Measurements from ENCODE around the gene SLC7A1. TPM values are rescaled to one million over a fixed set of nuclear protein-coding genes. Genes with fewer than 3 reads are reported as not detected.

SLC7A1 gene
- total and polyA plus RNA-seq, 7 donors = 2.4 to 25.6 (median 15.0) TPM

DNA sequence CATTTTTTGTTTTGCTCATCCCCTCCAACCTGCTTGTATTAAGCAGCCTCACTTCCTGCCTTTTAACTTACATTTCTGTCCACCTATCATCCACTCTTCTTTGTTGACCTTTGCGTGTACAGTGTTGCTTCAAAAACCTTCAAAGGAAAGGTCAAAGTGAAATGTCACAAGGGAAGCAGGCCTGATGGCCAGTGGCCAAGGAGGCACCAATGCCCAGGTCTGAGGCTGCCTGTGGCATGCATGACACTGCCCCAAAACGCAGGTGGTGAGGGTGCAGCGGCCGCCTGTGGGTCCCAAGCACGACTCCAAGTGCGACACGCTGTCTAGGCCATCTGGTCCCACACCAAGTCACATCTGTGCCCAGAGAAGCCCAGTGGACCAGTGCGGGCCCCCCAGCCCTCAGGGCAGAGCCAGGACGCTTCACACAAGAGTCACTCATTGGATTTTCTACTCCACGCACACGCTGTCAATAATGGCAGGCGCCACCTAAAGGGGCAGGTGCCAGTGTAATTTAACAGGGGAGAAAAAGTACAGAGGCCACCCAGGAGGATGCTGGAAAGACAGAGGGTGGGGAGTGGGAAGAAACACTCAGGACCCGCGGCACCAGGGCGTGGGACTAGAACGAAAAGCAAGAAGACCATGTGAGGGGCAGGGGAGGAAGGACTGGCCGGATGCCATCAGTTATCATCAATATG lies 23.5 kb downstream of the SLC7A1 start:
- H3K4me3 ChIP-seq = no peak overlapping the region
- no peaks in the 10 kb centered on the region for H3K36me3 ChIP-seq
- no peaks in the 10 kb centered on the region for H3K9me3 ChIP-seq
- no peak overlapping the region for H3K27ac ChIP-seq
- intact Hi-C loops (cut with DNase I) = no loop called here
- no peak for TF ChIP-seq POLR2A (IDR thresholded peaks at IDR 0.05)
- TF ChIP-seq CTCF (IDR thresholded peaks at IDR 0.05) = no peak
- TF ChIP-seq POLR2AphosphoS5 (IDR thresholded peaks at IDR 0.05) = no peak
- TF ChIP-seq EP300 (IDR thresholded peaks at IDR 0.05) = no peak
- WGBS, 2 donors = 80 to 94% methylated on average over 17 of the region's 17 CpGs
- no peaks in the 10 kb centered on the region for H3K27me3 ChIP-seq
- peaks cover 0 to 47% (median 34%) of the 10 kb centered on the region in 4 donors for H3K4me1 ChIP-seq
- no peak for DNase-seq

GRCh38 chr13:29570051-29570654 lies 25.3 kb downstream of the SLC7A1 start:
- Histone ChIP-seq H3K9me3 (no peaks in the 10 kb centered on the region), H3K4me3 (no peak overlapping the region), H3K36me3 (no peaks in the 10 kb centered on the region), H3K4me1 (peaks cover 0 to 46% (median 30%) of the 10 kb centered on the region in 4 donors), H3K27me3 (no peaks in the 10 kb centered on the region), H3K27ac (no peak overlapping the region)
- intact Hi-C loops (cut with DNase I) = no loop called here
- WGBS, 2 donors = 75 to 92% methylated on average over 15 of the region's 15 CpGs
- no peak for DNase-seq
- no peak for TF ChIP-seq POLR2A (IDR thresholded peaks at IDR 0.05)
- TF ChIP-seq CTCF (IDR thresholded peaks at IDR 0.05) = no peak
- TF ChIP-seq EP300 (IDR thresholded peaks at IDR 0.05) = no peak
- no peak for TF ChIP-seq POLR2AphosphoS5 (IDR thresholded peaks at IDR 0.05)

GRCh38 chr13:29569253-29570050 lies 26.0 kb downstream of the SLC7A1 start:
- DNase-seq = no peak
- Histone ChIP-seq H3K9me3 (no peaks in the 10 kb centered on the region), H3K27ac (no peak overlapping the region), H3K36me3 (no peaks in the 10 kb centered on the region), H3K27me3 (no peaks in the 10 kb centered on the region), H3K4me1 (peaks cover 0 to 51% (median 29%) of the 10 kb centered on the region in 4 donors), H3K4me3 (no peak overlapping the region)
- no peak for TF ChIP-seq CTCF (IDR thresholded peaks at IDR 0.05)
- no peak for TF ChIP-seq POLR2A (IDR thresholded peaks at IDR 0.05)
- no peak for TF ChIP-seq EP300 (IDR thresholded peaks at IDR 0.05)
- no peak for TF ChIP-seq POLR2AphosphoS5 (IDR thresholded peaks at IDR 0.05)
- intact Hi-C loops (cut with DNase I) = no loop called here
- 38 to 72% methylated on average over 8 of the region's 8 CpGs for WGBS, 2 donors

GRCh38 chr13:29568731-29569130 lies 26.8 kb downstream of the SLC7A1 start:
- no peaks in the 10 kb centered on the region for H3K36me3 ChIP-seq
- TF ChIP-seq CTCF (IDR thresholded peaks at IDR 0.05) (no peak), EP300 (IDR thresholded peaks at IDR 0.05) (no peak), POLR2A (IDR thresholded peaks at IDR 0.05) (no peak), POLR2AphosphoS5 (IDR thresholded peaks at IDR 0.05) (no peak)
- H3K4me1 ChIP-seq = peaks cover 0 to 56% (median 31%) of the 10 kb centered on the region in 4 donors
- no peaks in the 10 kb centered on the region for H3K9me3 ChIP-seq
- intact Hi-C loops (cut with DNase I) = no loop called here
- DNase-seq = no peak
- WGBS, 2 donors = 90 to 92% methylated on average over 9 of the region's 9 CpGs
- no peak overlapping the region for H3K4me3 ChIP-seq
- H3K27me3 ChIP-seq = no peaks in the 10 kb centered on the region
- no peak overlapping the region for H3K27ac ChIP-seq

Measured in sigmoid colon (tissue), 7 donors.